GM19395 (cell line): ENCODE results near the gene WDR4.
"Not testable (repeated sequence)": the region's sequence is repeated elsewhere in the genome, so short reads cannot be mapped to it uniquely, and the experiment has no call there.

Experiments used
- ATAC-seq: cut with Tn5 transposase; IDR thresholded peaks from one replicate; pipeline ENCODE4 v1.9.1; 2021; ENCODE audit warnings: mild to moderate bottlenecking, moderate library complexity; ENCODE audit not compliant: unreplicated experiment

Gene WDR4

DNA sequence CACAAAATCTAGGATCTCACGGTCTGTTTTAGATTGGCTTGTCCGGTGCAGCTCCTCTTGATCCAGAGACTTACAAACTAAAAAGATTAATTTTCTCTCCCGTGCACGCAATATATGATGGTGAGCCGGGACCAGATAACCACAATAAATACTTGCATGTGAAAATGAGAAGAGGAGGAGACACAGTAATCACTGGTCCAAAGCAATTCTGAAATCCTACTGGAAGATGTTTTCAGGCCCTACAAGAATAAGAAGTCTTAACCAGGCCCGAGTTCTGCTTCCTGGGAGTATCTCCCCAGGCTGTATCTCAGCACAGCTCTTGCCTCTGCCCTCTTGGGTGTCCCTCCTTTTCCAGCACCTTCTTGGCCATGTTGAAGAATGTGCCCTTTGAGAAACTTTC, 1.0 kb upstream of the WDR4 start:
- ATAC-seq: no peak

DNA sequence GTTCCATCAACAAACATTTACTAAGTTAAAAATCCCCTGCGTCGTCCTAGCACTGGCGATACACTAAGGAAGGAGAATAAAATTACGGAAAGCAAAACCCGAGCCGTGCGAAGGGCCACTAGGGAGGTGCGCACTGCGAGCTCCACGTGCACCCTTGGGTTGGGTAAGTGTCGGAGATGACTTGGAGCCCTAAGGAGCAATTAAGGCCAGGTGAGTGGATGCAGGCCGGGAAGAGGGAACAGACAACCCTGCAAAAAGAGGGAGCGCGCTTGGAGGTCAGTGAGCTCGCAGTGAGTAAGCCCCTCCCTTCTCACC, 704 bp downstream of the WDR4 start:
- ATAC-seq: peak; percentile 31

DNA sequence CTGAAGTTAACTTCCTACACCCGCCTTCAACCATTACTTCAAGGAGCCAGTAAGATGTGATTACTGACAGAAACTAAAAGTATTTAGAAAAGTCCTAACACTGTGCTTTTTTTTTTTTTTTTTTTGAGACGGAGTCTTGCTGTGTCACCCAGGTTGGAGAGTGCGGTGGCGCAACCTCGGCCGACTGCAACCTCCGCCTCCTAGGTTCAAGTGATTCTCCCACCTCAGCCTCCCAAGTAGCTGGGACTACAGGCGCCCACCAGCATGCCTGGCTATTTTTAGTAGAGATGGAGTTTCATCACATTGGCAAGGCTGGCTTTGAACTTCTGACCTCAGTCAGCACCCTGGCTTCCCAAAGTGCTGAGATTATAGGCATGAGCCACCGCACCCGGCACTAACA, 3.5 kb downstream of the WDR4 start:
- ATAC-seq: not testable (repeated sequence)

DNA sequence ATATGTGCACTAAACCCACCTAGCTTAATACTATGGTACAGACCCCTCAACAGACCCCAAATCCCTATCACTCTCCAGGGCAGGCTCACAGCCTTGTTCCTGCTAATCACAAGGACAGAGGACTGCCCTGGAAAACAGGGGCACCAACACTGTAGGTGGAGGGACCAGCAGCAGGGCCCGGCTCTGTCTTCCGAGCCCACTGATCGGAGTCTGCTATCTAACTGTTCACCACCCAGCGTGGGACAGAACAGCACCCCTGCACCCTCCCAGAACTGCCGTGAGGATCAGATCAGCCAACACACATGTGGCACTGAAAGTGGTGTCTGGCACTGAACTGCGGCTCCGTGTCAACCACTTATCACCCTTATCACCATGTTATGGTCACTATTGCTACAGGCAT, 6.2 kb downstream of the WDR4 start:
- ATAC-seq: no peak

DNA sequence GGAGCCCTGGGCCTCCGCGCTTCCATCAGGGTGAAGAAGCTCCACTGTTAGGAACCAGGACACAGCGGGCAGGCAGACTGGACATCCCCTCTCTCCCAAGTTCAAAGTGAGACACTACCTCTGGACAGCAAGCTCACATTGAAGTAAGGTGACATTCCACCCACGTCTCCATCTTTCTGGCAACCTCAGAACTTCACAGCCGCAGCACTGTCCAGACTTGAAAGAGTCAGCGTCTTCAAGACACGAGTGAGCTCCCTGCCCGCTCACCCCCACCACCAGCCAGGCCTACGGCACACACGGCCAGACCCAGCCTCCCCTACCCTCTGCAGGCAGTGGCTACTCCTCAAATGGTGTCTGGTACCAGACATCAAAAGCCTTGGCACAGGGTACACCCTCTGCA, 11.1 kb downstream of the WDR4 start:
- ATAC-seq: no peak

DNA sequence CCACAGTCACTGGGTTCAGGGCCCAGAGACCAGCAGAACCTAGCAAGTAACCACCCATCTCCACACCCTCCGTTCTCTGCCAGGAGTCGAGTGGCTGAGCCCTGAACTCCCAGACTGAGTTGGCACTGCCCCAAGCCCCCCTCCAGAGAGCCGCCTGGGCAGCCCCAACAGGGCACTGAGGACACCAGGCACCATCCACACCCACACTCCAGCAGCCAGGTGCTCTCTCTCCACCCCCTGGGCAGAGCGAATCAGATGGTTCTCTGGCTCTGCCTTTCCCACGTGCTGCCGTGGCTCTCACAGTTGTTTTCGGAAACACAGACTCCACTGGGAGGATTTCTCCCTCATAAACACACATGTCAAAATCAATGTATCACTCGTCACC, 13.6 kb downstream of the WDR4 start:
- ATAC-seq: no peak

DNA sequence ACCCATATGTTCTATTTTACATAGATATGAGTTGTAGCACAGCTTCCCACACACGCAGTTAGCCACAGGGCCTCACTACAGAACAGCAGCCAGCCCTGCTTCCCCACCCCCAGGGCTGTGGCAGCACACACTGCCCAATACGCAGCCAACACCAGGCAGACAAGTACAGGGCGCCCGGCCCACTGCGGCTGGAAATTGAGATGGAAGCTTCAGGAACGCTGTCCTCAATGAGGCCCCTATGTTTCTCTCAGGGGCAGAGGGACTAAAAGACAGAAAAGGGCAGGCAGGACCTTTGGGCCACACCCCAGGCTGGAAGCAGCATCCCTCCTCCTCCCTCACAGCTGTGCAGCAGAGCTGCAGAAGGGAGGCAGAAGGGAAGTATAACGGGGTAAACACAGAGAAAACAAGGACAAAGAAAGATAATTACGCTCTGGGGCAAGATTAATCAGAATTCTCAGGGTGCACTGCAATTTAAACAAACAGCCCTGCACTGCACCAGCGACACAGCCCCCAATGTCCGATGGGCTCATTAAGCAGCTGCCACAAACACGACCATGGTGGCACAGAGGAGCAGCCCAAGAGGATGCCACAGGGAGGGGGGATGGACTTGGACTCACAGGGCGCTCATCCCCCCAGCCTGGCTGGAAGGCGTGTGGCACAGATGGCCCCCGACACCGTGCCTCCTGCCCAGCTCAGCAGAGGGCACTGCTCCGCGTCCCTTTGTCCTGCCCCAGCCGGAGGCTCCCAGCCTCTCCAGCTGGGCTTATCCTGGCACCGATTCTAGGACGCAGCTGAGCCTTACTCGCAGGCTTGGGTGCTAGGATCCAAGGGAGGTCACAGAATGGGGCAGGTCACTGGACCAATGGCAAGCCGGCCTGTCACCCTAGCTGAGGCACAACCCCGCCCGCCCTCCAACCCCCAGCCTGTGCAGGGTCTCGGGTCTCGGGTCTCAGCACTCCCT, 14.2 kb downstream of the WDR4 start:
- ATAC-seq: no peak

DNA sequence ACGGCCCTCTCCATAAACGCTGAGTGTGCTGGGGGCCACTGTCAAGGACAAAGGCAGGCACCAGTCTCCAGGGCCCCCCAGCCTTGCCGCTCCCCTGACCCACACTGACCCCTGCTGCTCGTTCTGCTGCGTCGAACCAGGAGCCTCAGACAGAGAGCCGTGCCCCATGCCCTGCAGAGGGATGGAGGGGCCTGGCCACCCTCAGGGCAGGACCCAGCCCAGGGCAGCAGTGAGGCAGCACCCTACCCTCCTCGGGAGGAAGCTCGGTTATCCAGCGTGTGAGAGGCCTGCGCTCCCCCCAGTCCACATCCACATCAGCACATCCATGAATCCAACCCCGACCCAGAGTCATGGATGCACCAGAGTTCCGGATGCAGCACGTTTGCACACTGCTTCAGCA, 15.1 kb downstream of the WDR4 start:
- ATAC-seq: no peak

DNA sequence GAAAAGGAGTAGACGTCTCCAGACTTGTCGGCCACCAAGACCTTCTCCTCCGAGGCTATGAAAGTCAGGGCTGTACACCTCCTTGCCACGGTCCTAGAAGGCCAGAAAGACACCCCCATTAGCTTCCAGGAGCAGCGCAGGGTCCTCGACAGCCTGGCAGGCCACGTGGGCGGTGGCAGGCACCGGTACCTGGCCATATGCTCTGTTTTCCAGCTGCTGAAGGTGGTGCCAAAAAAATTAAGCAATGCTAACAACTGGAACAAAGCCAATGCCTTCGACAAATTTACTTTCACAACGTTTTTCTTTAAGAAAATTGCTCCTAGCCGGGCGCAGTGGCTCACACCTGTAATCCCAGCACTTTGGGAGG, 15.9 kb downstream of the WDR4 start:
- ATAC-seq: no peak

DNA sequence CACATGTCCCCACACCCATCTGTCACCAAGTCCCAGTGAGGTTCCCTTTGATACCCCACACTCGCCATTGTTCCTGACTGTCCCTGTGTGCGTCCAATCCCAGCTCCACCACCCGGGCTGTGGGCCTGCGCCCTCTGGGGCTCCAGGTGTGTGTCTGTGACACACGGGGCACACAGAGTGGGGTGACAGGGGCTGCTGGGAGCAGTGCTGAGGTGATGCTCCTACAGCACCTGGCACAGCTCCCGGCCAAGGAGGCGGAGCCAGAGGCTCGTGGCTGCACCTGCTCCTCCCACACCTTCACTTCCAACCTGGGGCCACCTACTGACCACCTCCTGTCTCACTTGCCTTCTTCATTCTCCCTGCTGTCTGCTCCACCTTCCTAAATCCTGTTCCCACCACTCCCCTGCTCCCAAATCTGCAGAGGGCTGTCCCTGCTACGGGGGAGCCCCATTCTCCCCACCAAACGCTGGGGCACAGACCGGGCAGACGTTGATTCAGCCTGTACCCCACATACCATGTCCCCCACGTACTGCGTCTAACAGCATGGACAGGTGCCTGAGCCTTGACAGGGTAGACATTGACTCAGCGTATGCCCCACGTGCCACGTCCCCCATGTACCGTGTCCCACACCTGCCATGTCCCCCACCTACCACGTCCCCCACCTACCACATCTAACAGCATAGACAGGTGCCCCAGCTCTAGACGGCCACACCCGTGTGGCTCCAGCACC, 16.4 kb downstream of the WDR4 start:
- ATAC-seq: no peak

DNA sequence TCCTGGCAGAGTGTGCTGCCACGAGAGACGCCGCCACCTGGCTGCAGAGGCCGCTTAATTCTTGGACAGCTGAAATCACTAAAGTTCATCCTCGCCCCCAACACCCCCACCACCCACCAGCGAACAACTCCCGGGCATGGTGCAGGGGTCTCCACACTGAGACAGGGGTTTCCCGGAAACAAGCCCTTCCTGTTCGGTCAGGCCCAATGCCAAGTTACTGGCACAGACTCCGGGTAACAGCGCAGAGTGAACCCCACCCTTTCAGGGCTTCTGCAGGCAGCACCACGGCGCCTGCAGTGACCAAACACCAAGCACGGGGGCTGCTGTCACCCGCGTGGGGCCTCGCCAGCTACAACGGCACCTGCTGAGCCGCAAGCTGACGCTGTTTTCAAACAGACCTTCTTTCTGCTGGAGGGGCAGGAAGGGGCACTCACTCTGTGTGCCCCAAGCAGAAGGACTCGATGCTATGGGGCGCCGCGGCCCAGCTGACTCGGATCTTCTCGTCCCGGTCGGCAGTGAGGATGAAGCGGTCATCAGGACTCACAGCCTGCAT, 17.4 kb downstream of the WDR4 start:
- no peak for ATAC-seq

DNA sequence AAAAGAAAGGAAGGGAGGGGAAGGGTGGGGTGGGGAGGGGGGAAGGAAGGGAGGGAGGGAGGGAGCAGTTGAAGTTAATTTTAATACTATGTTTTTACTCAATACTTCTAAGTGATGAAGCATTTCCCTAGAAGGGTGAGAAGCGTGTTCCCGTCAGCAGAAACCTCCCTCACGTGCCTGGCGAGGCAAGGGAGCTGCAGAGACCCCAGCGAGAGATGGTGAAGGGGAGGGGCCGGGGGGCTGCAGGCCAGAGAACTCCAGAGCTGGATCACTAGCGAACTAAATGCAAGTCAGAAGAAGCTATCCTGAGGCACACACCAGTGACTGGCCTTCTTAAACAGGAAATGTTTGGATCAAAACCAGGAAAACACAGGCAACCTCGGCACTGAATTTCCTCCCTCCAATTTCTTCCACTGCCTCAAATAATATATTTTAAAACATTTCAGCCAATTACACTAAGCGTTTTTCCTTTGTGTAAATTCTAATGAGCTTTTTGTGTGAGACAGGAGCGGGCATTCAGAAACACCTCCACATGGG, 18.0 kb downstream of the WDR4 start:
- ATAC-seq: no peak

DNA sequence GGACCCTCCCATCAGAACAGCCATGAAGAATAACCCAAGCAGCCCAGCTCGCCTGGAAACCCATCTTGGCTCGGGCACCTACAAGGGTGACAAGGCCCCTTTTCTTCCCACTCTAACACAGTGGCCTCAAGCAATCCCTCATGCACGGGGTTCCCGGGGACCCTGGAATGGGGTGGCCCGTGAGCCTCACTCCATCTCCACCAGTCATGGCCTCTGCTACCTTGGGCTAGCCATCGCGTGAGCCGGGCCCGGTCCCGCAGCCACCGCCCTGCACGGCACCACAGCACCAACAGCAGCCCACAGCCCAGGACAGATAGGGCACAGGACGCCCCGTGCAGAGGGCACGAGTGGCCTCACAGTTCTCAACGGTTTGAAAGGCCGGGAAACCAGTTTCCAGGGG, 19.0 kb downstream of the WDR4 start:
- ATAC-seq: no peak

DNA sequence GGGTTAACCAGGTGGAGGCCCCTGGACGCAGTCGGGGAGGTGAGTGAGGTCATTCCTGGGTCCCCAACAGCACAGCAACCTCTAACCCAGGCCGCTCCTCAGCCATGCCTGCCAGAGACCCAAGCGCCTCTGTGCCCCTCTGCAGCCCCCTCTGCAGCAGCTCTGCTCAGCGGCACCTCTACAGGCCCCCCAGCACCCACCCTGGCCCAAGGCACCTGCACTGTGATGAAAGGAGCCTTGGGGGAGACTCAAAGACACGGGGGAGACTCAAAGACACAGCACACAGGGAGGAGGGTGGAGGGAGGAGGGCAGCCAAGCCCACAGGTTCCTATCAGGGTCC, 19.5 kb downstream of the WDR4 start:
- no peak for ATAC-seq

DNA sequence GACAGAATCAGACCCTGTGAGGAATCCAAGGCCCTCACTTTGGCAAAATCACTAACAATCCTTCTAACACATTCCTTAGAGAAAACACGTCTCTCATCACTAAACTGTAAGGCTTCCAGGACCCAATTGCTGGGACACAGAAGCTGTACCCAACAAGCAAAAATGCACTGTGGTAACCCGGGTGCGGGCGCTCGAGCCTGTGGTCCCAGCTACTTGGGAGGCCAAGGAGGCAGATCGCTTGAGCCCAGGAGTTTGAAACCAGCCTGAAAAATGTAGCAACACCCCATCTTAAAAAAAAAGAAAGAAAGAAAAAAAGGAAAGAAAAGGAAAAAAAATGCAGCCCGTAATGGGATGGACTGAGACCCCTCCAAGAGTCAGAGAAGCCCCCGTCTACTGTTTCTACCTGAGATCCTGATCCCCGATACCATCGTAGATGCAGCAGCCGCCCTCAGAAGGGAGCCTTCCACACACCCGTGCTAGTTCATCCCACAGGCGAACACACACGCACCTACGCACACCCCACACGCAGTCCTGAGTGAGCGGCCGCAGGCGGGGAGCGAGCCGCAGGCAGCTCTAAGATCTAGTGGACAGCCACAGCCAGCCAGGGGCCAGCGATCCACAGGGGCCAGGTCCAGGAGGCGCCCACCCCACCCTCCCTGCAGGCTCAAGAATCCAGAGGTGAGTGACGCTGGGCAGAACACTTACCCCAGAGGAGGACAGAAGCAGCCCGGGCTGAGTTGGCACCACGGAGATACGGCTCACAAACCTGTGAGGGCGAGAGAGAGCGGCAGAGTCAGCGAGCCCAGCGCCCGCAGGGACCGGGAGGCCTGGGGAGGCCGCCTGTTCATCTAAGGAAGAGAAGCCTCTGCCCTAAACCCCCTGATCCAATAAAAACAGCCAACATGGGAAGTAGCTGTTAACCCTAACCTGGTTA, 20.1 kb downstream of the WDR4 start:
- ATAC-seq: no peak

DNA sequence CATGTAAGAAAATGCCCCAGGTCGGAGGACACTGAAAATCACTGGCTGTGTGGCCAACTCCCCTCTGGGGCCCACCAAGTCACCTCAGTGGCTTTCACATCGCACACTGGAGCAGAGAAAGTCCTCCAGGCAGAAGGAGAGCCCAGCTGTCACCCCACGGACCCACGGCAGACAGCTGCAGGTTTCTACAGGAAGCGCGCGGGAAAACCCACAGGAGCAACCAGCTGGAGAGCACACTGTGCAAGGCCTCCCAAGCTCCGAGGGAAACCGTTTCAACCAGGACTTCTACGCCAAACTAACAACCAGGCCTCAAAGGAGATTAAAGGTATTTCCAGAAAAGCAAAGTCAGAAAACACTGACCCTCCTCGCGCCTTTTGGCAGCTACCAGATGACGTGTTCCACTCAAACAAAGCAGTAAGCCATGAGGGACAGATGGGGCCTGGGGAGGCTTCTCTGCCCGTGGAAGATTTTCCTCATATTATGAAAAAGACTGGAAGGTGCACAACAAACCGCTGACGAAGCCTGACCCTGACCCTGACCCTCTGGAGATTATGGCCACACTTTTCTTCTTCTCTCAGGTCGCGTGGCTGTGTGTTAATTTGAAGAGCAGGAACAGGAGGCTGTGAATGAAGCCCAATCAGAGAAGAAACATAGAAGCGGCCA, 21.0 kb downstream of the WDR4 start:
- ATAC-seq: no peak

DNA sequence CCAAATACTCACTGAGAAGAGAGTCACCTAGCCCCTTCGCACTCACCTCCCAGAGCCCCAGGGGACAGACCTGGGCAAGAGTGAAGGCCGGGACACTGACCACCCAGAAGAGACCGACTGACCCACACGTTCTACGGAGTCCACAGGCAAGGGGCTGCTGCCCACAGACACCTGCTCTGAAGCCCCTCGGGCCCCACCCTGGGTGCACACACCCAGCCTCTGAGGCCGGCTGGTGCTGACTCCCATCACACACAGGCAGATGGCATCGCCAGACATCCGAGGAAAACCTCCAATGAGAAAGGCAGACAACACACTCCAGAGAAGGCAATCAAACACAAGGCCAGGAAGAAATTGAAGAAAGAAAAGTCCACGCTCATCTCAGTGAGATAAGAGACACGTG, 22.1 kb downstream of the WDR4 start:
- no peak for ATAC-seq

DNA sequence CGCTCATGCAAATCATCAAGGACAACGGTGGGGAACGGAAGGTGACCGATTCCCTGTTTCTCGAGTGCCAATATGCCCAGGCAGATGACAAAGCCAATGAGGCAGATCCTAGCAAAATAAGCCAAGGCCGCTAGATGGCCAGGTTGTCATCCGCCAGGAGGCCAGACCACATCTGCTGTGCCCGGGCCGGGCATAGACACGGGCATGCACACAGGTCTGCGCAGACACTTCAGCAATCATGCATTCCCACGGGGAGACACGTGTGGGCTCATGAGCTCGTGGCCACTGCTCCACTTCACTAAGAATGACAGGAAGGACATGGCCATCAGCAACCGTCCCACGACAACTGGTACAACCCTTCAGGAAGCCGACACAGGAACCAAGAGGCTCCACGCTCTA, 23.4 kb downstream of the WDR4 start:
- no peak for ATAC-seq

DNA sequence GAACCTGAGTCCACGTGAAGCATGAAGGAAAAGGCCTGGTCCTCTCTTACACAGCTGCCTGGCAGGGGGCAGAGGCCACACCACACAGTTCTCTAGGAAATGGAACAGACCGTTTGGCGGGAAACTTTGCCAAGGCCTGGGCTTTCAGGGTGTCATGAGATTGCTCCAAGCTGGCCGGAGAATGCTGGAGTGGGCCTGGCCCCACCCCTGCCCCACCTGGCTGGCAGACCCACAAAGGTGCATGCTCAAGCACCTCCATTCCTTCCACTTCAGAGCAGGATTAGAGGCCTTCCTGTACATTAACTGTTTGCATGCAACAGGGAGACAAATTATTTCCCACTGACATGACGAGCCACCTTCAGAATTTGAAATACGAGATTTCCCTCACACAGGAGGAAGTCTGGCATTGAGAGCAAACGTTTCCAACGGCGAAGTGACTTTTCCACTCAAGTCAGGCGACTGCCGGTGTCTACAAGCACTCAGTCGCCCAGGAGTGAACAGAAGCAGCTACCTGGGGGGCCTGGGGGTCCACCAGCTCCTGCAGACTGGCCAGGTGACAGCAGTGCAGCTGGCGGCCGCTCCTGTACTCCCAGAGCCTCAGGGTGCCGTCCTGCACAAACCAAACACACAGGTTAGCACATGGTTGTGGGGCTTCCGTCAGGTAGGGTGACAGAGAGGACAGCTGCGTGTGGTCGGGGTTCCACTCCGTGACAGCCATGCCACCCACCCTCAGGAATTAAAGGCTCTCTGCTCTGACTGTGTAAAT, 24.0 kb downstream of the WDR4 start:
- ATAC-seq: no peak
